ENCODE results near the gene ATP5MG.

DNA sequence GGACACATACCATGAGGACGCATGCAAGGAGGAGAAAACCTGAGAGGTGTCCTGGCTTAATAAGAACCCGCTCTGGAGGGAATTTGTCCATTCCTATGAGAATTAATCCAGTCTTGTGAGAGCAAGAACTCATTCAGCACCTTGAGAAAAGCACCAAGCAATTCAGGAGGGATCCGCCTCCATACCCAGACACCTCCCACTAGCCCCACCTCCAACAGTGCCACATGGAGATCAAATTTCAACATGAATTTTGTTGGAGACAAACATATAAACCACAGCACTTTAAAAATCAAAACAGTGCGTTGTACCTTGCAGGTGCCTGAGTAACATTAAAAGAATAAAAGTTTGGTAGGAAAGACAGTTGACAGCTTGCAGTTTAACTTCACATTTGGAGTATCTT is 30.6 kb upstream of the ATP5MG start:
- TF ChIP-seq EZH2 (IDR thresholded peaks at IDR 0.05; ENCODE audit: borderline replicate concordance, insufficient read depth, low read depth, low read length, poor library complexity, severe bottlenecking), result no peak
- TF ChIP-seq, protein P1, sequence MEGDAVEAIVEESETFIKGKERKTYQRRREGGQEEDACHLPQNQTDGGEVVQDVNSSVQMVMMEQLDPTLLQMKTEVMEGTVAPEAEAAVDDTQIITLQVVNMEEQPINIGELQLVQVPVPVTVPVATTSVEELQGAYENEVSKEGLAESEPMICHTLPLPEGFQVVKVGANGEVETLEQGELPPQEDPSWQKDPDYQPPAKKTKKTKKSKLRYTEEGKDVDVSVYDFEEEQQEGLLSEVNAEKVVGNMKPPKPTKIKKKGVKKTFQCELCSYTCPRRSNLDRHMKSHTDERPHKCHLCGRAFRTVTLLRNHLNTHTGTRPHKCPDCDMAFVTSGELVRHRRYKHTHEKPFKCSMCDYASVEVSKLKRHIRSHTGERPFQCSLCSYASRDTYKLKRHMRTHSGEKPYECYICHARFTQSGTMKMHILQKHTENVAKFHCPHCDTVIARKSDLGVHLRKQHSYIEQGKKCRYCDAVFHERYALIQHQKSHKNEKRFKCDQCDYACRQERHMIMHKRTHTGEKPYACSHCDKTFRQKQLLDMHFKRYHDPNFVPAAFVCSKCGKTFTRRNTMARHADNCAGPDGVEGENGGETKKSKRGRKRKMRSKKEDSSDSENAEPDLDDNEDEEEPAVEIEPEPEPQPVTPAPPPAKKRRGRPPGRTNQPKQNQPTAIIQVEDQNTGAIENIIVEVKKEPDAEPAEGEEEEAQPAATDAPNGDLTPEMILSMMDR (IDR thresholded peaks at IDR 0.05), result no peak
